GM19239 (cell line): ENCODE measurements around the gene FRMPD2.
"Not testable (repeated sequence)": the region's sequence is repeated elsewhere in the genome, so short reads cannot be mapped to it uniquely, and the experiment has no call there.

Experiments
- DNase-seq: peaks from one replicate; pipeline ENCODE4 v3.0.0; 2011; ENCODE audit warnings: low spot score; ENCODE audit not compliant: insufficient read length
- FAIRE-seq: peaks from 2 replicates; lab custom pipeline; 2011; peaks lifted over from hg19 to GRCh38; lab: Jason Lieb, UNC

The FRMPD2 gene

DNA sequence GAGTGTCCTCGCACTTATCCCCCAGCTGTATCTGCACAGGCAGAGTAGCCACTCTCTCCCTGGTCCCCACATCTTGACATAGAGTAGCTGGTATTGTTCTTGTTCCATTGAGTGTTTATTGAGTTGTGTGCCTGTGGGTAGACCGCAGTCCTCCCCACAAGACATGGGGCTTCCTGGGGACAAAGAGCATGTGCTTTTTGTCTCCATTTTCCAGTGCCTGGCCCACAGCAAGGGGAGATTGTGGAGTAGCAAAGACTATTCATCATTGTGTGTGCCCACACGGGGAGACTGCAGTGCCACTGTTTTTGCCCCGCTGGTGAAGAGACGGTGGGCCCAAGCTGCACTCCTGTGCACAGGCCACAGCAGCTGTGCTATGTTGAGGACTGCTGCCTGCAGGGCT, 63.5 kb downstream of the FRMPD2 start:
- FAIRE-seq (no peak), DNase-seq (no peak)

GRCh38 chr10:48210391-48210790, 64.1 kb downstream of the FRMPD2 start:
- no peak for FAIRE-seq
- no peak for DNase-seq

GRCh38 chr10:48209241-48209640, 65.3 kb downstream of the FRMPD2 start:
- no peak for FAIRE-seq
- no peak for DNase-seq

GRCh38 chr10:48207853-48208252, 66.6 kb downstream of the FRMPD2 start:
- DNase-seq, result no peak
- FAIRE-seq, result no peak

DNA sequence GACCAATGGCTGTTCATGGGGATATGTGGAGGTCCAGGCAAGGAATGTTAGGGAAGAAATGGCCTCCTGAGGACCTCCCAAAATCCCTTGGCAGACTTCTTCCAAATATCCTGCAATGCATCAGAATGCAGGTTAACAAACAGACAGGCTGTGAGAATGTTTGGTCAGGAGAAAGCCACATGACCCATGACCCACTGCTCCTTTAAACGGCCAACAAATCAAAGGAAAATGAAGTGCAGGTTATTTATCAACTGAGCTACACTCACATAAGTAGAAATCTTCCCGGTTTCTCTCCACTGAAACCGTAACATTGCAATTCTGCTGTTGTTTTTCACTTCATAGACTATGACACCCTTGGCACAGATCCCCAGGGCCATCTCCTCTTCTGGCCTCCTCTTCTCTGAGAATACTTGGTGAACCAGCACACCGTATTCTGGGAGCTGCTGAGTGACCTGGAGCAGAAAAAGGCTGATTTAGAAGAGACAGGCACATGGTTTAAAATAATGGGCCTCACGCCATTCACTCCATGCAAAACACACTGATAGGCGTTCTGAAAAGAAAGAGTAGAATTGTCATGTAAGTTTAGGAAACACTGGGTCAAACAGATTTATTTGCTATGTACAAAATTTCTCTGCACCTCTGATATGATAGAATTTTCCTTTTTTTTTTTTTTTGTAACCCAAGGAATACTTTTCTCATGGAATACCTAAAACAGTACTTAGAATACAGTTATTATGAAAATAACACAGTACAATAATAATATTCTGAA, 67.8 kb downstream of the FRMPD2 start:
- DNase-seq (no peak), FAIRE-seq (no peak)

DNA sequence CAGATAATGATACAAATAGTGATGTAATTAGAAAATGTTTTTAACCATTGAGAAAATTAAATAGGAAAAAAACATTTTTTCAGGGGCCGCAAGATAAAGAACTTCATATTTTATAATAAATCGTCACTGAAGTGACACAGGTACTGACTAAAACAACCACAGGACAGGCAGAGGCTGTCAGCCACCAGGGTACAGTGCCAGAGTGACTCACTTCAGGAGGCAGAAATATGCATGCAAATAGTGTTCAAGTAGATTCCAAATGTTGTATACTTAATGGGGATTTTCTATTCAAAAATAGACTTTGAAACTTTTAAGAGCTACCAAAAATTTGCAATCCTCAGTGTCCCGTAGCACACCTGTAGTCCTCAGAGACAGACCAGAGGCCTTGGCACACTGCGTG, 68.6 kb downstream of the FRMPD2 start:
- no peak for DNase-seq
- no peak for FAIRE-seq

DNA sequence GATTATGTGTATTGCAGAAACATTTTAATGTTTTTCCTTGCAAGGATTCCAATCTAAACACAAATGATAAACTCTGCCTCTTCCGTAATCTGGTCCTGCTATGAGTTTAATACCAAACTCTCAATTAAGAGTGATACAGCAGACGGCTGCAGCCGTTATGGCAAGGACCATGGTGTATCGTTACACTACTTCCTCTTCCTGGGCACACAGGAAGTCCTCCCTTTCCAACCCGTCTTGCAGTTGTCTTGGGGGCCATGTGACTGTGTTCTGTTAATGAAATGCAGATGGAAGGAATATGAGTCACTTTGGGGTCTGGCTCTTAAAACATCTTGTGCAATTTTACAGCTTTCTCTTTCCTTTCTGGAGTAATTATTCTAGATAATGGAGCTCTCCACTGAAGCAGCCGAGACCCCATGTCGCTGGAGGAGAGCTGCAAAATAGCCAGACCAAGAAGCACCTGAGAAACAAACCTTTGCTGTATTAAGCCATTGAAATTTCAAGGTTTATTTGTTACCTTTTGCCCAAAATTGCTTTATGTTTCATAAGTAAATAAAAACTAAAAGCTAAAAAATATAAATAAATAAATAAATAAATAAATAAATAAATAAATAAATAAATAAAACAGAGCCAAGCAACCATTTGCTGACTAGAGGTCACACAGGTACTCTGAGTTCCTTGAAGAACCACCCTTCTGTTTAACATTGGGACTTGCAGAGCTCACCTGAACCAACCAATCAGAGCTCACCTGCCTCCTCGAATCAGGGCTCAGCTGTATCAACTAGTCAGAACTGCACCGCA, 74.7 kb downstream of the FRMPD2 start:
- DNase-seq, result no peak
- no peak for FAIRE-seq

- no peak for DNase-seq
- FAIRE-seq, result no peak
These were observed 77.1 kb downstream of the FRMPD2 start for GRCh38 chr10:48197236-48197899.

DNA sequence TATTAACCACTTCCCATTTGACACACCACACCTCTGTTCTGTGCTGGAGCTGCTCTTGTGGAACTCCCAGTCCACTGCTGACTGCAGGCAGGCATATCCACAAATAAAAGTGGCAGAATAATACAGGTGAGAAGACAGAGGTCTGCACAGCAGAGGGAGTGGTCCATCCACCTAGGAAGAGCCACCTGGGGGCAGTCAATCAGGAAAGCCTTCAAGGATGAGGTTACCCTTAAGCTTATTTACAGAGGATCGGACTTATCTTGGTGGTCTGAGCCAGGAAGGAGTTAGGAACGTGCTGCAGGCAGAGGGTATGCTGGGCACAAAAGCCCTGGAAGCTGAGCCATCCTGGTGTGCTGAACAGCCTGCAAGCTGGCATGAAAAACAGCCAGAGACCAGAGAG, 78.7 kb downstream of the FRMPD2 start:
- DNase-seq (no peak), FAIRE-seq (no peak)

DNA sequence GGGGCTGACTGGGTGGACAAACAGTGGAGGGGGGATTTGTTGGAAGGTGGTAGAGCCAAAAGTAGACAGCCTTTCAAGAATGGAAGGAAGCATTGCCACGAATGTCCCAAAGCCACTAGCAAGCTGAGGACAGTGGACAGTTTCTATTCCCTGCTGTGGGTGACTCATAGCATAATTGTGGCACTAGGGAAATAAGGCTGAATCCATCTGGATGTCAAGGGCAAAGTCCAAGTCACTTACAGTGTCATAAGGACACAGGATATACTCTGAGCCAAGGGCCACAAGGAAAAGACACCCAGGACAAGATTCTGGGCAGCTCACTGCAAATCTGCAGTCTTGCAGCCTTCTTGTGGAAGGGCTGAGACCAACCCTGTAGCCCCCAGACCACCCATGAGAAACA, 79.7 kb downstream of the FRMPD2 start:
- DNase-seq (no peak), FAIRE-seq (no peak)

DNA sequence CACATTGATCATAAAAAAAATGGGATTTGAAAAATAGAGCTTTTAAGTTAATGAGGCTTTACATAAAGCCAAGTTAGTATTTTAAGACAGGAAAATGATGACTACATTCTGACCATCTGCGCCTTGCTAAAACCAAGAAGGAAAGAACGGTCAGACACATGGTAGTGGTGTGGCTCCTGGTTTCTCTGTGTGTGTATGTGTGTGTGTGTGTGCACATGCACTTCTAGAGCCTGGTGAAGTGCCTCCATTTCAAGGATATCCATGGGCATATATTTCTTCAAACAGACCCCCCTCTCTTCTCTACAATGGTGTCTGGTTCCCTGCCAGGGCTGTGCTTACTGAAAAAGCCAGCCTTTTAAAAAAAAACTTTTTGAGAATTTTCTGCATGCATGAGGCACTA, 80.9 kb downstream of the FRMPD2 start:
- DNase-seq, result no peak
- FAIRE-seq, result no peak

DNA sequence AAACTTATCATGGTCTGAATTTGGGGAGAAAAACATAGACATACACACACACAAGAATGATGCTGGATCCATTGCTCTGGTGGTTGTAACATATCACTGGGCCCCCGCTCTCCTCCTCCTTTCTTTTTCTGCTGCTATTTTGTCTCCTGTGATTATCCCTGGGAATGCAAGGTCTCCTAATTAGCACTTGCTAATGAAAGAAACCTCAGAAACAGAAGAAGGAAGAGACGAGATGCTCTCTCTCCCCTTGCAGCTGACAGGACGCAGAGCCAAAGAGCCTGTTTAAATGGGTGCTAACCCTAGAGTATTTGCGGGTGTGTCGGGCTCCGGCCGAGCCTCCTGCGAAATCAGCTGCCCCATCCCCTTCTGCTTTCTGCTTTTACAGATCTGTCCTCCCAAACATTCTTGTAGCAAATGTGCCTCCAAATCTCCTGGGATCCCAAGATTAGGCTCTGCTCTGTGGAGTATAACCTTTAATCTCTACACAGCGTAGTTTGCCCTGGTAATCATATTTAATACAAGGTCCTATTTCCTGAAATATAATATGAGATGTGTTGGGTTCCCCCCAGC, 81.5 kb downstream of the FRMPD2 start:
- FAIRE-seq, result no peak

DNA sequence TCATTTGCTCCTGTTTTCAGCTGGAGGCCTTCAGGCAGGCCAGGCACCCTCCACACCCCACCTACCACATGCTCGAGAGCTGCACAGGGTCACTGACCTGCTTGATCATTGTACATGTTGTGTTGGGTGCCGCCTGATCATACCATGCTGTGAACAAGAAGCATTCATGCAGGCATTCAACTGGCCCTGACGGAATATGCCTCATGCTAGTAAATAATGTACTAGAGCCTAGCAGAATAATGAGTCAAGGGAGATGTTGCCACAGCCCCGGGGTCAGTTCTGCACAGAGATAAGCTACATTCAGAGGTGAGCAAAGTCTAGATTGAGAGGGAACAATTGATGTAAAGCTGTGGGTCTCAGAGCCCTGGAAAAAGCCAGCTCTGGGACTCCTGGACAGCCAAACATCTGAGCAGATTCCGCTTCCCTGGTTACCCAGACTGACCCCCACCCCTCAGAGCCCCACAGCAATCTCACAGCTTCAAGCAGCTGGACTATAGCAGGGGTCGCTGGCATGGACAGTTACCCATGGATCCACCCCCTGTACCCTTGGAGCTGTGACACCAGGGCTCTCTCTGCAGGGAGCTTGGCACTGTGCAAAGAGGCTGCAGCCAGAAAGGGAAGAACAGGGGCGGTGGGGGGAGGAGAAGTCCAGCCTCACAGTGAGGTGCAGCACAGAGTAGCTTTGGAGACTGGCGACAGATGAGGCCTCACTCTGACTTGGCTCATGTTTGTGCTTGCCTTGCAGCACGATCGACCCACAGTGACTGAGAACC, 86.6 kb downstream of the FRMPD2 start:
- FAIRE-seq (no peak), DNase-seq (no peak)

More for the DNA sequence above, 81.5 kb downstream of the FRMPD2 start:
- DNase-seq, result no peak

DNA sequence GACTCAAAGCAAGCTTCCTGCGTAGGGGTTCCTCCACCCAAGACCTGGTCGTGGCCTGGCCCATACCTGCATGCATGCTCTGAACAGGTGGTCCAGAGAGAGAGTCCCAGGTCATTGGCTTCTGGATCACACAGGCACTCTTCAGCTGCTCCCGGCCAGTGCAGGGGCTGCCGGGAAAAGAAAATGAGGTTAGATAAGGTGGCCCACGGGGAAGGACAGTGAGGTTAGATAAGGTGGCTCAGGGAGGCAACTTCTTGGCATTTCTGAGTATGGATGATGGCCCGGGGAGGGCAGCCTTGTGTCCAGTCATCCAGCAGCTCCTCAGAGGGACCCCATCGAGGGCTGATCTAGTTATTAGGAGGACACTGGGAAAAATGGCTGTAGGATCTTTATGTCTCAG, 87.4 kb downstream of the FRMPD2 start:
- FAIRE-seq (no peak), DNase-seq (no peak)

GRCh38 chr10:48186264-48186804, 88.2 kb downstream of the FRMPD2 start:
- FAIRE-seq, DNase-seq: not testable (repeated sequence)

DNA sequence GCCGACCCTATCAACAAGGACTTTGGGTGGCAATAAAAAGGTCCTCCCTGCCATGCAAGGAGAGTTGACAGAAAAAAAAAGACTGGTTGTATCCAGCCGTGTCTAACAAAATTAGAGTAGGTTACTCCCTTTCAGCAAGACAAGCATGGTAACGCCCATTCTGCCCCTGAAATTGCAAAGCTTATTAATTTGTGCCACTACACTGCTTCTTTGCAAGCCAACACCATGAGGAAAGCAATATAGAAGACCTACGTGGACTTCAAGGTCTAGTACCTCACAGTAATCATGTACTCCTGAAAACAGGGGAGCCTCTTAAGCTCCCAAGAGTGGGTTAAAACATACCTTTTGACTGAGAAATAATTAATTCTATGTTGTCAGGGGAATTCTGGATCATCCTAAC, 90.3 kb downstream of the FRMPD2 start:
- DNase-seq (no peak), FAIRE-seq (no peak)

DNA sequence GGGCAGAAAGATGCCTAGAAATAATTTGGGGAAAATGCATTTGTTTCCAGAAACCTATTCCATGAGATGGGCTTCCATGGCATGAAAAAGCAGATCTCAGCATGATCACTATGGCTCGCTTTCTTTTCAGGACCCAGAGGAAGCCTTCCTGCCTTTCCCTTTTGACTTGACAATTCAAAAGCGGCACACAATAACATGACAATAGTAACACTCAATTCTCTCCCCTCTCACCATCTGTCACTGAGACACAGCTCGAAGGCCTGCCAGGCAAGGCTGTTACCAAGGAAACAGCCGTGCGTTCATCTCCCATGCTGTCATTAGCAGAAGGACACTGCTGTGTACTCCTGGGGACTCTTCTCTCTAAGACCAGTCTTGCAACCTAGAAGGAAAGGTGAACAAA, 101.8 kb downstream of the FRMPD2 start:
- DNase-seq, result not testable (repeated sequence)

DNA sequence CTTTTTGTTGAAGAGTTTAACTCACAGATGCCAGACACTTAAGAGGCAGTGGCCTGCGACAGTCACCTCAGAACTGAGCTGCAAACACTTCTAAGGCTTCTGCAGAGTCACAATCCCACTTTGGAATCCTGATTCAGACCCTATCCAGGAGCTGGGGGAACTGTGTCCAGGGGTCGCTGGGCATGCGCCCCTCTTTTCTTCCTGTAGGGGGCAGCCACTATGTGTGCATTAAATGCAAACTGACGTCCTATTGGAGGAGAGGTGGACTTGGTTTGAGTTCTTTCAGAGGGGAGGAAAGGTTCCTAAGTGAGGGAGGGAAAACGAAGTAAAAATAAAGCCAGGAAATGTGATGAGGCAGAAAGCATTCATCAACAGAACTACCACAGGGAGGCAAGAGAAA, 113.8 kb downstream of the FRMPD2 start:
- FAIRE-seq, DNase-seq: not testable (repeated sequence)

More for the DNA sequence above, 101.8 kb downstream of the FRMPD2 start:
- FAIRE-seq, result not testable (repeated sequence)

DNA sequence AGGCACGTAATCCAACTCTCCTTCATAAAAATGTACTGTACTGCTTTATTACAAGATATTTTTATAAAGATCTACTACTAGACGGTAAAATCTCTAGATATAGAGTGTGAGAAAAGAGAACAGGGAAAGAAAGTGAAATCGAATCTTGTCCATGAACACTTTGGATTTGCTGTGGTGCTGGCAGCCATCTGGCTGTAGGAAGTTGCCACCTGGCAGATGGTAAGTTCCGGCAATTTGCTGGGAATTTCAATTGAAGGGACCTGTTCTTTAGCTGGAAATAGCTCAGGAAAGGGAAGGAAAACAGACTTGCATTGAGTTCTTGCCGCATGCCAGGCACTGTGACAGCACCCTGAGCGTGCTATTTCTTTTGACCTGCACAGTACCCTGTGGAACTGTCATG, 114.3 kb downstream of the FRMPD2 start:
- FAIRE-seq, DNase-seq: not testable (repeated sequence)
